ENCODE results near the gene RPLP2.

The RPLP2 gene

DNA sequence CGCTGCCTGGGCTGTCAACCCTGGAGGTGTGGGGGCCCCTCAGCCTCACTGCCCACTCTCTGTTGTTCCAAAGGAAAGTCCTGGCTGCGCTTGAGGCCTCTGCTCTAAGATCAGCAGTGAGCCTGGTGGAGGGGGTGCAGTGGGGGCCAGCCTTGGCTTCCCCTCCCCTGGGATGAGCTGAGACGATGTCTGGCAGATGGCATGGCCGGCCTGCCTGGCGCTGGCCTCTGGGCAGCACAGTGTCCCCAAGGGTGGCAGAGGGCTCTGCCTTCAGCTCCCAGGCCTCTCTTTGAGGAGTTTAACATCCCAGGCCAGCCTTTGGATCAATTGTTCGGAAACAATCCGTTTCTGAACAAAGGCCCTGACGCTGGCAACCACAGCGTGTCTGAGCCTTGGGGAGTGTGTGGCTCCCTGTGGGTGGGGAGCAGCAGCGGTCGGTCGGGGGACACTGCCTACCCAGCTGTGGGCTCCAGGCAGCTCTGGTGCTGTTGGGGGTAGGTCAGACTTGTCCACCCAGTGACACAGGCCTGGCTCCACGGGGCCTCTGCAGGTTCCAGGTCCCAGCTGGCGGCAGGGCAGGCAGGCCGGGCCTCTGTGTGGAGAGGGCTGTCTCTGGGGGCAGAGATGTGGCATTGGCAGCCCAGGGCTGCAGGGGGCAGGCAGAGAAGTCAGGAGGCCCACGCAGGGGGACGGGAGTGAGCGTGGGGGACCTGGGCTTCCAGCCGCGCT lies 45.0 kb downstream of the RPLP2 start:
- no peak for DNase-seq

DNA sequence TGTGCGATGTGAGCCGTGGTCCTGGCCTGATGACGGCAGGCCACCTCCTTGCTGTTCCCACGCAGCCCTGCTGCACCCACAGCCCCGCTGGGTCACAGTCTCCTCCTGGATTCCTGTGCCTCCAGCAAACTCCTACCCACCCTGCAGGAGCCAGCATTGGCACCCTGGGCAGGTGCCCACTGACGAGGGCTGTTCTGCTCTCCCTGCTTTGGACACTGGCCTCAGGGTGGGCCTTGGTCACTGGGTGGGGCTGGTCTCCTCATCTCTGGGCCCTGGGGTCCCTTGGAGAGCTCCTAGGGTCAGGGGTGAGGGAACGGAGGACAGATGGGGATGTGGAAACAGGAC lies 45.5 kb downstream of the RPLP2 start:
- no peak for DNase-seq

DNA sequence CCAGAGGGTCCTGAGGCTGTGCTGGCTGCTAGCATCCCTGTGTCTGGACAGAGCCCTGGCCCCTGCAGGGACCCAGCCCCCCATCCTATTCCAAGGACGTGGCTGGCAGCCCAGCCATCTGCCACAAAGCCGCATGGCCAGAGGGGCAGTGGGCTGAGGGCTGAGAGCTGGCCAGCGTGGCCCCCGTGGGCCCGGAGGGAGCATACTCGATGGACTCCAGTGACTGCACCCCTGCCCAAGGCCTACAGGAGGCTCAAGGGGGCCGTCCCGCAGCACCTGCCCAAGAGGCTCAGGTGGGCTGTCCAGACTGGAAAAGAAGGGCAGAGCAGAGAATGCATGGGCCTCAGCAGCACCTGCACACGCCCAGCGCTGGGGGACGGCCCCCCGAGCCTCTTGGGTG lies 46.0 kb downstream of the RPLP2 start:
- DNase-seq = no peak

DNA sequence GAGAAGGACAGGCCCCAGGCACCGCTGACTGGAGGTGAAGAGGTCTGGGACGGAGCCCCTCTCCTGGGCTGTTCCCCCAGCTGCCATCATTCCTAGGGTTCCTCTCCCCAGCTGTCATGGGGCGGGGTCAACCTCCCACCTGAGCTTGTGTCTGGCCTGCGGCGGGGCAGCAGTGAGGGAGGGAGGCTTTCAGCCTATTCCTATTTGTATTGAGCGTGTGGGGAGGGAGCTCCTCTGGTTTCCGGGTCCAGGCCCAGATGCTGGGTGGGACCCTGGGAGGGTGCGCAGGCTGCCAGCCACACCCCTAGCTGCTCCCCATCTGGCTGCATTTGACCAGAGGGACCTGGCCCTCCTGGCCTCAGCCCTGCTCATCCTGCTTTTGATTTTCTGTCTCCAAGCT lies 46.6 kb downstream of the RPLP2 start:
- no peak for DNase-seq

DNA sequence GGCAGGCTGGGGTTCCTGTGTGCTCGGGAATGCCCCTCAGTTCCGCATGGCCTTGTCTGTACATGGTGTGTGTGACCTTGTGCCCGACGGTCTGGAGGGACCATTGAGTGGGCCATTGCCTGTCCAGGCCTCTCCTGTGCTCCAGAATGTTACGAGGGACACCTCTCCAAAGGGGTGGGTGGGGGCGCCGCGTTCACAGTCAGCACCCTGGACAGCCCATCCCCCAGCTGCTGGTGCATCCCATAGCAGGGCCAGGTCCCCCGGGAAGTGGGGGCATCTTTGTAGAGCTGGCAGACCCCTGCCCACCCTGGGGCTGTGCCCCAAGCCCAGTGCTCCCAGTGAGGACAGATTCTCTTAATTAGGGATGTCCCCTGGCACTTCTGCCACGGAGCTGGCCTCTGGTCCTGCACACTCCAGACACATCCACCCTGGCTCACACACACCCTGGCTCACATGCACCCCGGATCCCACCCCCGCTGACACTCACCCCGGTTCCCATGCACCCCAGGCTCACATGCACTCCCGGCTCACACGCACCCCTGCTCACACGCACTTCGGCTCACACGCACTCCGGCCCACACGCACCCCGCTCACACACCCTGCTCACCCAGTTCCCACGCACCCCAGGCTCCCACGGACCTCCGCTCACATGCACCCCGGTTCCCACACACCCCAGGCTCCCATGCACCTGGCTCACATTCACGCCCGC lies 48.4 kb downstream of the RPLP2 start:
- no peak for DNase-seq

DNA sequence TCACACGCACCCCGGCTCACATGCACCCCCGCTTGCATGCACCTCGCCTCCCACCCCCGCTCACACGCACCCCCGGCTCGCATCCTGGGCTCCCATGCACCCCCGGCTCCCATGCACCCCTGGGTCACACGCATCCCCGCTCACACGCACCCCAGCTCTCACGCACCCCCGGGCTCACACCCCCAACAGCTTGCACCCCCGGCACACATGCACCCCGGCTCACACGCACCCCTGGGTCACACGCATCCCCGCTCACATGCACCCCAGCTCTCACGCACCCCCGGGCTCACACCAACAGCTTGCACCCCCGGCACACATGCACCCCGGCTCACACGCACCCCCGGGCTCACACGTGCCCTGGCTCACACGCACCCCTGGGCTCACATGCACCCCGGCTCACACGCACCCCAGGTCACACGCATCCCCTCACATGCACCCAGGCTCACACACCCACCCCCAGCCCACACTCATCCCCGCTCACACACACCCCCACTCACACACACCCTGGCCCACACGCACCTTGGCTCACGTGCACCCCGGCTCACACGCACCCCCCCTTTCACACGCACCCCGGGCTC lies 49.1 kb downstream of the RPLP2 start:
- DNase-seq = no peak

DNA sequence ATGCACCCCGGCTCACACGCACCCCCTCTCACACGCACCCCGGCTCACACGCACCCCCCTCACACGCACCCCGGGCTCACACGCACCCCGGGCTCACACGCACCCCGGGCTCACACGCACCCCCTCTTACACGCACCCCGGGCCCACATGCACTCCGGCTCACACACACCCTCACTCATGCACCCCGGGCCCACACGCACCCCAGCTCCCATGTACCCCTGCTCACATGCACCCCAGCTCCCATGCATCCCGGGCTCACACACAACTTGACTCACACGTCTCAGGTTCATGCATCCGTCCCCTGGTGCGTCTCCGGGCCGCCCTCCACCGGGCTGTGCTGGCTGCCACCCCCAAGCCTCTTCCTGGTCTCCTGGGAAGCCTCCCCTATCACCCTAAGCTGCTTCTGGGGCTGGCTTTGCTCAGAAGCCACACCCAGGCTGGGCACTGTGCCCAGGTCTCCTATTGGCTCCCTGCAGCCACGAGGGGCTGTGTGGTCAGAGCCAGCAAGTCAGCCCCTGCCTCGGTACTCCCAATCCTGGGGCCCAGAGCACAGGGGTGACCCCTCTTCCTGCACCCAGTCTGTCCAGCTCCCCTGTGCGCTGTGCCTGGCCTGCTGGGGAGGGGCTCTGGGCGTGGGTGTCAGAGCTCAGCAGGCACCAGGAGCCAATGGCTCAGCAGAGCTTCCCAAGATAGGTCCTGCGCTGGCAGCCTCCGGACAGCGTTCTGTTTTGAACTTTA lies 49.8 kb downstream of the RPLP2 start:
- peak; percentile 81 for DNase-seq

DNA sequence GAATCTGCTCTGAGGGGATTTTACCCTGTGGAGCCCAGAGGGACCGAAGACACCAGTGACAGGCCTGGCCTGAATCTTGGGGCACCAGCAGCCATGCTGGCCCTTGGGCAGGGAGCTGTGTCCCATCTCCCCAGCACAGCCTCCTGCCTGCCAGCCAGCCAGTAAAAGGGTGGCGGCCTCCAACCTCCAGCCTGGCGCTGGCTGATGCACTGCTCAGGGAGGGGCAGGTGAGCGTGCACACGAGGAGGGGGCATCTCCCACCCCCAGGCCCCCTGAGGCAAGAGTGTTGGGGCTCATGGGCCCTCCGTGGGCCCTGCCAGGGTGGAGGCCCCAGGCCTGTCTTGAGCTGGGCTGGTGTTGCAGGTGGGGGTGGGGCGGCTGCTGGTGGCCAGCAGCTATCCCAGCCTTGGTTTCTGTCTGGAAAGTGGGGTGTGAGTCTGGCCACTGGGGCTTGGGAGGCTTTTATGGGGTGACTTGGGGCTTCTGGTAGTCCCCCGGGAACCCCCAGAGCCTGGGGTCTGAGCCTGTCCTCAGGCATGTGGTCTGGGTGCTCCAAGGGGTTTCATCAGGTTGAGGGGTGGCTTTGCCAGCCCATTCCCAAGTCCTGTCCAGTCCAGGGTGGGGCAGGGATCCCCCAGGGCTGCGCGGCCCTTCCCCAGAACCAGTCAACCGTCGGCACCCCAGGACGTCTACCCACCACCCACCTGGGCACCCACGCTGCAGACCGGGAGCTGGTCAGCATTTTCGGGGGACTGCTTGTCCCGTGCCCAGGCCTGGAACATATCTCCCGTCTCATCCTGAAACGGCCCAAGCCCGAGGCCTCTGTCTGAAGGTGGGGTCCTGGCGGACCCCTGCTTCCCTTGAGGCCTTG lies 50.7 kb downstream of the RPLP2 start:
- DNase-seq = no peak

DNA sequence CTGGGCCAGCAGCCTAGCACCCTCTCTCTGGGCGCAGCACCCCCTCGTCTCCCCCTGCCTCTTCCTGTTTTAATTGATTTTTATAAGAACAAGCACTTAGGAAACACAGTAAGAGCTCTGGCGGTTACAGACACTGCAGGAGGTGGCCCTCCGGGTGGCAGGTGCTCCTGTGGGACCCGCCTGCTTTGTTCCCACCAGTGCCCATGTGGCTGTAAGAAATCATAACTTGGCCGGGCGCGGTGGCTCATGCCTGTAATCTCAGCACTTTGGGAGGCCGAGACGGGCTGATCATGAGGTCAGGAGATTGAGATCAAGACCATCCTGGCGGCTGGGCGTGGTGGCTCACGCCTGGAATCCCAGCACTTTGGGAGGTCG lies 51.3 kb downstream of the RPLP2 start:
- no peak for DNase-seq

DNA sequence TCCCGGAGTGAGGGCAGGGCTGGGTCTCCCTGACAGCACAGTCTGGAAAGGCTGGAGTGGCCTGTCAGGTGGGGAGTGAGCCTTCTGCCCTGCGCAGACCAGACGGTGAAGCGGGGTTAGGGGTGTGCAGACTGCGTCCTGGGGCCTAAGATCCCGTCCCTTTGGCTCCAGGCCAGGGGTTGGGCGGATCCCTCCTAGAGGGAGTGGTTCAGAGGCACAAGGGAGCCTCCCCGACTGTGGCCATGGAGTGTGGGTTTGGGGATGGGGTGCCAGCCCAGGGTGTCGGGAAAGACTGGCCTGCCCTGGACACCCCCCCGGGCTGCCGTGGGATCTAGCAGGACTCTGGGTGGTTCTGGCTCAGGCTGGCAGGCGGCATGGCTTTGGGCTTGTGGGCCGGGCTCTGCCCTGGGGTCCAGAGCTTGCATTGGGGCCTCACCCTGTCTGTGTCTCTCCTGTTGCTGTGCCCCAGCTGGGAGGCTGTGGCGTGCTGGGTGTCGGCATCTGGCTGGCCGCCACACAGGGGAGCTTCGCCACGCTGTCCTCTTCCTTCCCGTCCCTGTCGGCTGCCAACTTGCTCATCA lies 52.4 kb downstream of the RPLP2 start:
- DNase-seq = no peak

Data from NCI-H1105 treated with DMSO at 0.1 percent for 48 hours (cell line).